GM12865 (cell line): Measurements from ENCODE around the gene TEC.

Source experiments
- DNase-seq: peaks from one replicate; pipeline ENCODE4 v3.0.0; 2010; ENCODE audit warnings: low read depth
- H3K4me3 ChIP-seq: 2 replicates; pipeline ENCODE4 v1.5.1; 2011; ENCODE audit warnings: mild to moderate bottlenecking, low read depth, low read length, control low read depth
- TF ChIP-seq, protein P1 (sequence below): IDR thresholded peaks from 2 replicates; pipeline ENCODE4 v1.5.1; 2011; ENCODE audit warnings: low read length, control low read depth, low read depth, inconsistent platforms; ENCODE audit not compliant: insufficient read depth; ENCODE audit errors: missing control alignments

TEC gene

DNA sequence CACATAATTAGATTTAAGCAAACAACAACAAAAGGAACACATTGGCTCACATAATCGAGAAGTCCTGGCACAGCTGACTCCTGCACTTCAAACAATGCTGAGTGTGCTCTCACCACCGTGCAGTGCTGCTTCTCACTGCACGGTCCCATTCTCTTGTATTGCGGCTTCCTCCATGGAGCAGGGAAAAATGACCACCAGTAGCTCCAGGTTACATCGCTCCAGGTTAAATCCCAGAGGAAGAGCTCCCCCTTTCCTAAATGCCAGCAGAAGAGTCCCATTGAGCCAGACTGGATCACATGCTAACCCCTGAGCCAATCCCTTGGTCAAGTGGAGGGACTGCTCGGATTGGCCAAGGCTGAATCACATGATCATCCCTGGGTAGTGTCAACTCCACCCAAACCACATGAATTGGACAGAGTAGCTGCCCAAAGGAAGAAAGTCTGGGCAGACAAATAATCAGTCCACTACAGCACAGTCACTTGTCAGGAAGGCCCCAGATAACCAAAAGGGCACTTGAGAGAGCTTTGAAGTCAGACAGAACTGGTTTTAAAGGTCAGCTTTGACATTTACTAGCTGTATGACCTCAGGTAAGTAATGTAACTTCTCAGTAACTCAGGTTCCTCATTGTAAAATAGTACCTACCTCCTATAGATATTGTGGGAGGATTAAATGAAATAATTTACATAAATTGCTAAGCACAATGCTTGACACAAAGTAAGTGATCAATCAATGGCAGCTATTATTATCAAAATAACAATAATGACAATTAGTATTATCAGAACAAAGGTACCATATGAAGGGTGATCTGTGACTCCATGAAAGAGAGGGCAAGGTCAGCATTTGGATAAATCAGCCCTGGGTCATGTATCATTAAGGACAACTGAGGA, 14.3 kb downstream of the TEC start:
- TF ChIP-seq, protein P1, sequence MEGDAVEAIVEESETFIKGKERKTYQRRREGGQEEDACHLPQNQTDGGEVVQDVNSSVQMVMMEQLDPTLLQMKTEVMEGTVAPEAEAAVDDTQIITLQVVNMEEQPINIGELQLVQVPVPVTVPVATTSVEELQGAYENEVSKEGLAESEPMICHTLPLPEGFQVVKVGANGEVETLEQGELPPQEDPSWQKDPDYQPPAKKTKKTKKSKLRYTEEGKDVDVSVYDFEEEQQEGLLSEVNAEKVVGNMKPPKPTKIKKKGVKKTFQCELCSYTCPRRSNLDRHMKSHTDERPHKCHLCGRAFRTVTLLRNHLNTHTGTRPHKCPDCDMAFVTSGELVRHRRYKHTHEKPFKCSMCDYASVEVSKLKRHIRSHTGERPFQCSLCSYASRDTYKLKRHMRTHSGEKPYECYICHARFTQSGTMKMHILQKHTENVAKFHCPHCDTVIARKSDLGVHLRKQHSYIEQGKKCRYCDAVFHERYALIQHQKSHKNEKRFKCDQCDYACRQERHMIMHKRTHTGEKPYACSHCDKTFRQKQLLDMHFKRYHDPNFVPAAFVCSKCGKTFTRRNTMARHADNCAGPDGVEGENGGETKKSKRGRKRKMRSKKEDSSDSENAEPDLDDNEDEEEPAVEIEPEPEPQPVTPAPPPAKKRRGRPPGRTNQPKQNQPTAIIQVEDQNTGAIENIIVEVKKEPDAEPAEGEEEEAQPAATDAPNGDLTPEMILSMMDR = no peak
- no peak overlapping the region for H3K4me3 ChIP-seq
- DNase-seq = no peak

DNA sequence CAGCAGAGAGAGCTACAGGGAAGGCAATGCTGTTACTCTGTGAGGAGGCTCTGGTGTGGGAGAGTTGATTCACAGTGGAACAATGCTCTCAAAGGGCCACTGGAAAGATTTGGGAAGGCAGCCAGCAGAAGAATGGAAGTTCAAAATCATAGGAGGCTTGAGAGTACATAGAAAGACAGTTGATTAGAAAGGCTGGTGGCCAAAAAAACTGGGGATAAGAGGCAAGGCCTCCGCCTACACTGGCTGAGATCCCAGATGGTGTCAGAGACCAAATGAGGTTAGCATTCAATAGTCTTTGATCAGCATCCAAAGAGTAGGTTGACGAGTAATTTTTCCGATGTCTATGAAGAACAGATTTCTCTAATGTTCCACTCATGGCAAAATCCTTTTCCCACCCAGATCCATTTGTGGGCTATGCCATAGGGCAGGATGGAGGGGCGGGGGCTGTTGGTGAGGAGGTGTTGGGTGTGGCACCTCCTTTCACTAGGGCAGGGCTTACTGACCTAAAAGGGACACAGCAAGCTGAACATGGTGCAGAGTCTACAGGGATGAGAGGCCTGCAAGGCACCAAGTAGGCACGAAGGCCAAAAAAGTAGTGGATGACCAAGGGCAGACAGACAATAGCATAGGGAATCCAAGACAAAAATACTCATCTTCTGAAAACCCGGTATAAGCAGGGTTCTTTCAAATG, 15.1 kb downstream of the TEC start:
- no peak overlapping the region for H3K4me3 ChIP-seq
- TF ChIP-seq, protein P1 = no peak
- no peak for DNase-seq

DNA sequence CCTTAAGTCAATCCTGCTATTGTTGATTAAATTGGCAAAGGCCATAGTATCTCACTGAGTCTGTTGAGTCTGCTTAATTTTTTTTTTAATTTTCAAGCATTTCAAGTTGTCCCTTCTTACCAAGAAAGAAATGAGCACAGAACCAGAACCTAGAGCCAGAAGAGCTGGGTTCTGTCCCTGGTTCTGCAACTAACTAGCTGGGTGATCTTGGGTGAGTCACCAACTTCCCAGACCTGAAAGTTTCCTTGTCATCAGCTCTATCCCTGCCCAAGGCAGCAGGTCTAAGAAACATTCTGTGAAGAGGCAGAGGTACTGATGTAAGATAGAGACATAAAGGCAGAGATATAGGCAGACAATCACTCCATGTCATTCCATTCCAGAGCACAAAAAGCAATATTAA, 17.3 kb downstream of the TEC start:
- no peak overlapping the region for H3K4me3 ChIP-seq
- no peak for DNase-seq
- TF ChIP-seq, protein P1 = no peak

DNA sequence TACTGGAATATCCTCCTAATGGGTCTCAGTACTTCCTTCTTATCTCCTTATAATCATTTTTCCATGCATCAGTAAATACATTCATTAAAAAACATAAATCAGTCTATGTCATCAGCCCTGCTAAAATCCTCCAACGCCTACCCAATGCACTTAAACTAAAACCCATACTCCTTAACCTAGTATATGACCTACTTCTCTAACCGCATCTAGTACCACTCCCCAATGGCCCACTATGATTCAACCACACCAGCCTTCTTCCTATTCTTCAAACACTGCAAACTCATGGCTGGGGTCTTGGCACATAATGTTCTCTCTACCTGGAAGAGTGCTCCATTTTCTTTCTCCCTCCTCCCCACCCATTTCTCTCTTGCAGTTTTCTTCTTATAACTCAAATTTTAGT, 18.7 kb downstream of the TEC start:
- no peak for DNase-seq
- no peak overlapping the region for H3K4me3 ChIP-seq
- TF ChIP-seq, protein P1 = no peak

DNA sequence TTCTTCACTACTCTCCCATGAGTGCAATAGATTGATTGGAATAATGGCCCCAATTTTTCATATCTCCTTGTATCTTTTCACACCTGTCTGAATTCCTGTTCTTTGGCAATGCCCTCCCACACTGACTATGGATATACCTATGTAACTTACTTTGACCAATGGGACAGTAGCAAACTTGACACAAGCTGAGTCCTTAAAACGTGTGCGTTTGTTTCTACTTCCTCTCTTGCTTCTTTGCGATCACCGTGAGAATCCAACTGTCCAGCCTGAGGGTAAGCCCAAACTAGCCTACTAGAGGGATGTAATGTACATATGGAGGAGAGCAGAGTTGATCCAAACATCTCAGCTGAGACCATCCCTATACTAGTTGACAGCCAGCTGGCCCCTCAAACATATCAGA, 19.3 kb downstream of the TEC start:
- TF ChIP-seq, protein P1 = no peak
- DNase-seq = no peak
- no peak overlapping the region for H3K4me3 ChIP-seq

DNA sequence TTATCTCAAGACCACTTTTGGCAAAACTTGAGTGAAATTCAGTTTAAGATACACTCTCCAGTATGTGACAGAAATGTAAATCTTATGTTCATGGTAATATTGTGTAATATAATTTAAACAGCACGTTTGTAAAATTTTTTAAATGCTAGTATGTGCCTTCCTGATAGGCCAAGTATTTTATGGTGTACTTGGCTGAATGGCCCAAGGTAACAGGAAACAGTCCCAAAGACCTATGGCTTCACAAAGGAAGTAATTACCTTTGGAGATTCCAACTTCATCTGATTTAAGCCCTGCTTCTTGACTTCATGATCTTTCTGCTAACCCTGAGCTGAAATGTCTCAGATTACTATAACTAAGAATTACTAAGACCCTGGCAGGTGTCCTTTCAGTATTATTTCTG, 20.3 kb downstream of the TEC start:
- TF ChIP-seq, protein P1 = no peak
- H3K4me3 ChIP-seq = no peak overlapping the region
- DNase-seq = no peak
